SK-N-SH treated with all-trans-retinoic acid at 6 μM for 48 hours (cell line): ENCODE results near the gene TNFRSF1A.

ENCODE experiments used
- ATAC-seq: fragments of 200-7000 bp; cut with Tn5 transposase; 3 replicates; pipeline ENCODE4 v1.9.1; 2020; ENCODE audit warnings: mild to moderate bottlenecking, moderate library complexity
- ARNTL ChIP-seq: fragments of 450-650 bp; formaldehyde crosslinking; IDR thresholded peaks from 2 replicates; pipeline ENCODE4 v1.5.0; 2020; ENCODE audit warnings: low read depth, mild to moderate bottlenecking, moderate library complexity, borderline replicate concordance
- BACH2 ChIP-seq: fragments of 250-450 bp; sonication (Bioruptor Pico); IDR thresholded peaks from 2 replicates; pipeline ENCODE4 v1.9.0; 2021; ENCODE audit warnings: mild to moderate bottlenecking, borderline replicate concordance
- CREB5 ChIP-seq: fragments of 250-450 bp; sonication (Bioruptor Pico); IDR thresholded peaks from 2 replicates; pipeline ENCODE4 v1.5.1; 2020; ENCODE audit warnings: low read depth, mild to moderate bottlenecking, moderate library complexity
- CSDC2 ChIP-seq: fragments of 250-450 bp; sonication (Bioruptor Pico); IDR thresholded peaks from 2 replicates; pipeline ENCODE4 v1.5.0; 2020; ENCODE audit warnings: mild to moderate bottlenecking, moderate library complexity
- GLIS3 ChIP-seq: fragments of 250-450 bp; sonication (Bioruptor Pico); IDR thresholded peaks from 2 replicates; pipeline ENCODE4 v1.5.0; 2020; ENCODE audit warnings: mild to moderate bottlenecking, moderate library complexity
- ISL1 ChIP-seq: fragments of 250-450 bp; sonication (Bioruptor Pico); IDR thresholded peaks from 2 replicates; pipeline ENCODE4 v2.1.2; 2022; ENCODE audit warnings: mild to moderate bottlenecking, moderate library complexity
- OSR1 ChIP-seq: fragments of 250-450 bp; sonication (Bioruptor Pico); IDR thresholded peaks from 2 replicates; pipeline ENCODE4 v1.8.0; 2022; ENCODE audit warnings: moderate library complexity, mild to moderate bottlenecking, inconsistent platforms
- POU6F1 ChIP-seq: fragments of 250-450 bp; sonication (Bioruptor Pico); IDR thresholded peaks from 2 replicates; pipeline ENCODE4 v1.8.0; 2021; ENCODE audit warnings: low read depth, mild to moderate bottlenecking, moderate library complexity, borderline replicate concordance
- PPARA ChIP-seq: fragments of 250-450 bp; sonication (Bioruptor Pico); IDR thresholded peaks from 2 replicates; pipeline ENCODE4 v1.5.0; 2020; ENCODE audit warnings: mild to moderate bottlenecking, borderline replicate concordance
- RARB ChIP-seq: fragments of 250-450 bp; sonication (Bioruptor Pico); IDR thresholded peaks from 2 replicates; pipeline ENCODE4 v1.8.0; 2021; ENCODE audit warnings: mild to moderate bottlenecking, moderate library complexity
- SNAI2 ChIP-seq: fragments of 250-450 bp; sonication (Bioruptor Pico); IDR thresholded peaks from 2 replicates; pipeline ENCODE4 v1.5.0; 2020; ENCODE audit warnings: mild to moderate bottlenecking, moderate library complexity
- TCF4 ChIP-seq: fragments of 250-450 bp; sonication (Bioruptor Pico); IDR thresholded peaks from 2 replicates; pipeline ENCODE4 v1.8.0; 2021; ENCODE audit warnings: mild to moderate bottlenecking, moderate library complexity, borderline replicate concordance
- TOX ChIP-seq: fragments of 250-450 bp; sonication (Bioruptor Pico); IDR thresholded peaks from 2 replicates; pipeline ENCODE4 v1.8.0; 2021; ENCODE audit warnings: mild to moderate bottlenecking, moderate library complexity, borderline replicate concordance
- ZC3H10 ChIP-seq: fragments of 250-450 bp; sonication (Bioruptor Pico); IDR thresholded peaks from 2 replicates; pipeline ENCODE4 v1.5.1; 2021; ENCODE audit warnings: mild to moderate bottlenecking, moderate library complexity
- ZFP3 ChIP-seq: fragments of 250-450 bp; sonication (Bioruptor Pico); IDR thresholded peaks from 2 replicates; pipeline ENCODE4 v1.5.0; 2020; ENCODE audit warnings: mild to moderate bottlenecking, moderate library complexity
- ZFP30 ChIP-seq: fragments of 450-650 bp; formaldehyde crosslinking; IDR thresholded peaks from 2 replicates; pipeline ENCODE4 v1.5.0; 2022; ENCODE audit warnings: mild to moderate bottlenecking, moderate library complexity
- ZNF565 ChIP-seq: fragments of 450-650 bp; formaldehyde crosslinking; conservative IDR thresholded peaks from 2 replicates; pipeline ENCODE4 v1.5.0; 2020; ENCODE audit warnings: low read depth, mild to moderate bottlenecking, moderate library complexity
- ZNF70 ChIP-seq: fragments of 450-650 bp; formaldehyde crosslinking; IDR thresholded peaks from 2 replicates; pipeline ENCODE4 v1.5.0; 2020; ENCODE audit warnings: mild to moderate bottlenecking, moderate library complexity
- TF ChIP-seq, protein P1 (sequence below): fragments of 250-450 bp; sonication (Bioruptor Pico); IDR thresholded peaks from 2 replicates; pipeline ENCODE4 v1.8.0; 2020; ENCODE audit warnings: mild to moderate bottlenecking, moderate library complexity, borderline replicate concordance

TNFRSF1A gene

GRCh38 chr12:6376870-6377666 lies 35.2 kb upstream of the TNFRSF1A start:
- TF ChIP-seq ZFP30 (CRISPR knock-in tag) (no peak), RARB (CRISPR knock-in tag) (no peak), TOX (no peak), ZNF565 (CRISPR knock-in tag) (no peak), PPARA (CRISPR knock-in tag) (no peak), ZNF70 (CRISPR knock-in tag) (no peak), CSDC2 (CRISPR knock-in tag) (no peak), BACH2 (CRISPR knock-in tag) (no peak), TCF4 (CRISPR knock-in tag) (no peak), ISL1 (CRISPR knock-in tag) (no peak)
- TF ChIP-seq, protein P1, sequence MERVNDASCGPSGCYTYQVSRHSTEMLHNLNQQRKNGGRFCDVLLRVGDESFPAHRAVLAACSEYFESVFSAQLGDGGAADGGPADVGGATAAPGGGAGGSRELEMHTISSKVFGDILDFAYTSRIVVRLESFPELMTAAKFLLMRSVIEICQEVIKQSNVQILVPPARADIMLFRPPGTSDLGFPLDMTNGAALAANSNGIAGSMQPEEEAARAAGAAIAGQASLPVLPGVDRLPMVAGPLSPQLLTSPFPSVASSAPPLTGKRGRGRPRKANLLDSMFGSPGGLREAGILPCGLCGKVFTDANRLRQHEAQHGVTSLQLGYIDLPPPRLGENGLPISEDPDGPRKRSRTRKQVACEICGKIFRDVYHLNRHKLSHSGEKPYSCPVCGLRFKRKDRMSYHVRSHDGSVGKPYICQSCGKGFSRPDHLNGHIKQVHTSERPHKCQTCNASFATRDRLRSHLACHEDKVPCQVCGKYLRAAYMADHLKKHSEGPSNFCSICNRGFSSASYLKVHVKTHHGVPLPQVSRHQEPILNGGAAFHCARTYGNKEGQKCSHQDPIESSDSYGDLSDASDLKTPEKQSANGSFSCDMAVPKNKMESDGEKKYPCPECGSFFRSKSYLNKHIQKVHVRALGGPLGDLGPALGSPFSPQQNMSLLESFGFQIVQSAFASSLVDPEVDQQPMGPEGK = no peak

GRCh38 chr12:6376079-6376869 lies 34.4 kb upstream of the TNFRSF1A start:
- peak; percentile 72 for ATAC-seq
- TF ChIP-seq ZC3H10 (no peak), ZNF565 (CRISPR knock-in tag) (no peak), PPARA (CRISPR knock-in tag) (no peak), ARNTL (CRISPR knock-in tag) (no peak), RARB (CRISPR knock-in tag) (no peak), ZFP3 (CRISPR knock-in tag) (no peak)

More at GRCh38 chr12:6376870-6377666, 35.2 kb upstream of the TNFRSF1A start:
- ATAC-seq = 0 out of 3 replicates have a peak, but pooled peaks have one; percentile 1

DNA sequence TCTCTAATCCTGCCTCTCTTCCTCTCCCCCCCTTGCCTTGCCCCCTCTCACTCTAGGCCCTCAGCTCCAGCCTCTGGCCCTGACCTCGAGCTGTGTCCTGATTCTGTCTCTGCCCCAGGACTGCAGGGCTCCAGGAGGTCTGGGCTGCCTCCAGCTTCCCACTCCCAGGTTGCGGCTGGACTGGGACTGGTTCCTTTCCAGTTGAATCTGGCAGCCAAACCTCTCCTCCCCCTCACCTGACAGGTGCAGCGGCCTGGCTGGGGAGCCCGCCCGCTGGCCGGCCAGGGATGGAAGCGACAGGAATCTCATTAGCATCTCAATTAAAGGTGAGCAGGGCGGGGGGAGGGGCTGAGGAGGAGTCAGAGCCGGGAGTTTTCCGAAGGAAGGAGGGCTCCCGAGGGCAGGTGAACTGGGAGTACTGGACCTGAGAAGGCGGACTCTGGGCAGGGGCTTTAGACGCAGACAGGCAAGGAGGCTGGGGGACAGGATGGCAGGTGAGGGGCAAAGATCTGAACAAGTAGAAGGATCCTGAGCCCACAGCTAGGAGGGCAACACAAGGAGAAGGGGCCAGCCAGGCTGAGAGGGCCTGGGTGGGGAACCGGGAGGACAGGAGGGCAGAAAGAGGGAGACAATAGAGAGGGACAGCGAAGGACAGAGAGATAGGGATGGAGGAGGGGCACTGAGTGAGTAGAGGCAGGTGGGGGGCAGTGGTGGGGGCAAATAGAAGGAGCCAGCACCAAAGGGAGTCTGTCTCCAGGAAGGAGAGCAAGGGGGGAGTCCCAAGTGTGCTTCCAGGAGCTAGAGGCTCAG lies 33.6 kb upstream of the TNFRSF1A start, which contains the start of gene SCNN1A:
TSS of gene SCNN1A (minus strand) at position 295 of the 810 bp plus-strand sequence. CDS start 780 bp downstream, outside the sequence.
- ATAC-seq = no peak
- TF ChIP-seq GLIS3 (no peak), POU6F1 (no peak), ZC3H10 (no peak), BACH2 (CRISPR knock-in tag) (no peak)

DNA sequence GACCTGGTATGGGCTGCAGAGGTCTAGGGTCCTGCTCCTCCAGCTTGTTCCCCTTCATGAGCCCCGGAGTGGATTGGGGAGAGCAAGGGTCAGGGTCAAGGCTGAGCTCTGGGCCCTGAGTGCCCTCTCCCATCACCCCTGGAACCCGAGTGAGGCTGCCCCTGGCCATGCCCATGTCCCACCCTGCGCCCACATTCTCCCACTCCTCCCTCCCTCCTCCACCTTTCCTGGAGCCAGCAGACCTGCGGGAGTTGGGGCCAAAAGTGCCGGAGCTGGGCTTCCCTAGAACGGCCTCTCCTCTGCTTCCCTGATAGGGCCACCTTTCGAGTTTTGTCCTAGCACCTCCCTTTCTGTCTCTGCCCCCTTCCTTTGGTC lies 32.9 kb upstream of the TNFRSF1A start:
- TF ChIP-seq PPARA (CRISPR knock-in tag) (no peak), CREB5 (CRISPR knock-in tag) (no peak), CSDC2 (CRISPR knock-in tag) (no peak), SNAI2 (CRISPR knock-in tag) (no peak), OSR1 (CRISPR knock-in tag) (no peak), ZNF70 (CRISPR knock-in tag) (no peak), RARB (CRISPR knock-in tag) (no peak), ISL1 (CRISPR knock-in tag) (no peak)
- TF ChIP-seq, protein P1 = no peak
- ATAC-seq = no peak
